Kidney (tissue), 14 donors: ENCODE measurements around the gene ABI3BP. TPM values are rescaled to one million over a fixed set of nuclear protein-coding genes. Genes with fewer than 3 reads are reported as not detected.

Source experiments
- DNase-seq, 5 donors: peaks; one replicate each; pipeline ENCODE4 v3.0.0-alpha.2; 2013 to 2020
- FAIRE-seq: peaks from 2 replicates; lab custom pipeline; 2012; peaks lifted over from hg19 to GRCh38; lab: Jason Lieb, UNC
- H3K27ac ChIP-seq, 2 donors: one replicate each; pipeline ENCODE4 v1.7.0; 2013; ENCODE audit warnings: low read depth in 2 of 2, low read length in 2 of 2, inconsistent platforms in 1 of 2
- H3K27me3 ChIP-seq: one replicate; pipeline ENCODE4 v1.7.1; 2013; ENCODE audit warnings: low read length, inconsistent platforms; ENCODE audit not compliant: control insufficient read depth, insufficient read depth
- H3K36me3 ChIP-seq, 3 donors: one replicate each; pipeline versions ENCODE4 v1.7.0 to v1.7.1; 2013; ENCODE audit warnings: low read length in 3 of 3, control low read depth in 1 of 3, inconsistent platforms in 1 of 3; ENCODE audit not compliant: insufficient read depth in 3 of 3, control insufficient read depth in 2 of 3
- H3K4me1 ChIP-seq, 3 donors: one replicate each; pipeline versions ENCODE4 v1.7.0 to v1.7.1; 2013; ENCODE audit warnings: low read length in 3 of 3, inconsistent platforms in 1 of 3, low read depth in 1 of 3; ENCODE audit not compliant: control insufficient read depth in 2 of 3, insufficient read depth in 2 of 3
- H3K4me3 ChIP-seq, 3 donors: one replicate each; pipeline versions ENCODE4 v1.7.0 to v1.8.1; 2013; ENCODE audit warnings: low read length in 3 of 3, control low read depth in 1 of 3, inconsistent platforms in 1 of 3
- H3K9ac ChIP-seq, 3 donors: one replicate each; pipeline versions ENCODE4 v1.7.0 to v1.7.1; 2013; ENCODE audit warnings: low read length in 3 of 3, control low read depth in 1 of 3, inconsistent platforms in 1 of 3
- H3K9me3 ChIP-seq, 3 donors: one replicate each; pipeline versions ENCODE4 v1.7.0 to v1.7.1; 2013; ENCODE audit warnings: low read length in 3 of 3, control low read depth in 1 of 3, inconsistent platforms in 1 of 3; ENCODE audit not compliant: control insufficient read depth in 2 of 3, insufficient read depth in 1 of 3
- CTCF ChIP-seq: IDR thresholded peaks from 3 replicates; pipeline ENCODE4 v1.5.1; 2012; ENCODE audit warnings: mild to moderate bottlenecking, moderate library complexity, borderline replicate concordance; ENCODE audit not compliant: insufficient read depth; ENCODE audit errors: extremely low read depth
- intact Hi-C: fragments of 100-400 bp; cut with DNase I; formaldehyde crosslinking; loops from one replicate; pipeline ENCODE4 v1.11.1; 2022
- polyA plus RNA-seq: library from polyadenylated mRNA; stranded (reverse); fragments of 350-450 nt; fragmentation: Illumina TruSeq; extraction: RNeasy Lipid Tissue Mini Kit (QIAGEN cat#74804); gene quantifications from one replicate; pipeline ENCODE4 v1.2.3, GENCODE V29; 2014; ENCODE audit warnings: low read depth, low replicate concordance; ENCODE audit not compliant: insufficient read depth
- total RNA-seq: library from RNA; stranded (reverse); fragmentation: NEBNext Ultra II Directional; extraction: Animal tissue kit (Norgen Biotek cat#: 25700); gene quantifications from one replicate; pipeline ENCODE4 v1.2.1, GENCODE V29; 2021
- donor health status: control.
- donor health status: control.
- donor health status: control.
- donor health status: control.
- donor health status: control.
- donor health status: DM: yes; HTN: yes; CAD: no.
- donor health status: Normal renal cell carcinoma (clear cell type).

Gene ABI3BP
- total and polyA plus RNA-seq, 2 donors from 2014 or later = 7.1 to 160 TPM

- Histone ChIP-seq H3K27me3 (no peaks in the 10 kb centered on the region), H3K27ac (no peak overlapping the region), H3K36me3 (no peaks in the 10 kb centered on the region), H3K9me3 (no peaks in the 10 kb centered on the region), H3K9ac (no peak overlapping the region), H3K4me3 (no peak overlapping the region), H3K4me1 (no peaks in the 10 kb centered on the region)
- DNase-seq = no peak
- no peak for TF ChIP-seq CTCF
- intact Hi-C loops = no loop called here
- FAIRE-seq = no peak
Observed at GRCh38 chr3:100779480-100779879, 213.7 kb downstream of the ABI3BP start.

GRCh38 chr3:100777271-100777670 lies 215.9 kb downstream of the ABI3BP start:
- TF ChIP-seq CTCF = no peak
- no peaks in the 10 kb centered on the region for H3K4me1 ChIP-seq
- H3K36me3 ChIP-seq = no peaks in the 10 kb centered on the region
- no peak for FAIRE-seq
- H3K4me3 ChIP-seq = no peak overlapping the region
- intact Hi-C loops = no loop called here
- H3K27me3 ChIP-seq = no peaks in the 10 kb centered on the region
- H3K9ac ChIP-seq = no peak overlapping the region
- DNase-seq = no peak
- H3K9me3 ChIP-seq = no peaks in the 10 kb centered on the region
- no peak overlapping the region for H3K27ac ChIP-seq

- H3K4me3 ChIP-seq = no peak overlapping the region
- no peaks in the 10 kb centered on the region for H3K9me3 ChIP-seq
- TF ChIP-seq CTCF = no peak
- FAIRE-seq = no peak
- no peaks in the 10 kb centered on the region for H3K36me3 ChIP-seq
- H3K27me3 ChIP-seq = no peaks in the 10 kb centered on the region
- no peak for DNase-seq
- no peaks in the 10 kb centered on the region for H3K4me1 ChIP-seq
- no peak overlapping the region for H3K27ac ChIP-seq
- intact Hi-C loops = no loop called here
- no peak overlapping the region for H3K9ac ChIP-seq
Observed at GRCh38 chr3:100776746-100777145, 216.5 kb downstream of the ABI3BP start.

- DNase-seq (no peak), FAIRE-seq (no peak)
- H3K36me3 ChIP-seq = no peaks in the 10 kb centered on the region
- no peak overlapping the region for H3K9ac ChIP-seq
- intact Hi-C loops = no loop called here
- H3K4me1 ChIP-seq = no peaks in the 10 kb centered on the region
- H3K27ac ChIP-seq = no peak overlapping the region
- no peaks in the 10 kb centered on the region for H3K27me3 ChIP-seq
- no peak for TF ChIP-seq CTCF
- no peaks in the 10 kb centered on the region for H3K9me3 ChIP-seq
- no peak overlapping the region for H3K4me3 ChIP-seq
Observed at GRCh38 chr3:100776097-100776729, 217.0 kb downstream of the ABI3BP start.
